ENCODE results near the gene CCDC57.
"Not testable (repeated sequence)": the region's sequence is repeated elsewhere in the genome, so short reads cannot be mapped to it uniquely, and the experiment has no call there.

The CCDC57 gene

GRCh38 chr17:82195675-82196672, 16.7 kb downstream of the CCDC57 start:
- Histone ChIP-seq H3K27ac (ENCODE audit: low read depth, low read length) (no peak overlapping the region), H3K56ac (ENCODE audit: low read length) (no peak overlapping the region), H3K79me2 (ENCODE audit: control insufficient read depth, insufficient read depth, low read length) (no peaks in the 10 kb centered on the region), H3K79me1 (ENCODE audit: low read length) (no peaks in the 10 kb centered on the region), H2BK15ac (replicated peaks; ENCODE audit: low read depth) (no peak overlapping the region), H4K5ac (ENCODE audit: low read length) (no peak overlapping the region), H3K4me1 (ENCODE audit: control insufficient read depth, low read depth, low read length) (no peaks in the 10 kb centered on the region), H3K23ac (ENCODE audit: low read length) (no peak overlapping the region), H3K36me3 (ENCODE audit: control insufficient read depth, insufficient read depth, low read length) (peaks cover 1% of the 10 kb centered on the region), H3K18ac (ENCODE audit: low read length) (no peak overlapping the region), H3K9ac (ENCODE audit: low read length) (no peak overlapping the region), H4K8ac (ENCODE audit: low read depth, low read length) (no peak overlapping the region), H3K4ac (ENCODE audit: low read depth, low read length) (no peak overlapping the region), H2AK5ac (ENCODE audit: low read length) (no peak overlapping the region), H3K4me3 (ENCODE audit: low read length) (no peak overlapping the region), H3K4me2 (ENCODE audit: low read length) (no peak overlapping the region), H2BK120ac (ENCODE audit: low read depth, low read length) (no peak overlapping the region), H3K27me3 (ENCODE audit: insufficient read depth, low read length, poor library complexity) (no peaks in the 10 kb centered on the region), H2BK5ac (ENCODE audit: low read length) (no peak overlapping the region)
- no peak for DNase-seq
- no CpG with 5 or more reads among the region's 25 CpGs for WGBS (ENCODE audit: extremely low coverage, insufficient coverage, low lambda C conversion rate)

- DNase-seq: no peak
- no peak overlapping the region for H3K4ac ChIP-seq (ENCODE audit: low read depth, low read length)
- H3K27ac ChIP-seq (ENCODE audit: low read depth, low read length): no peak overlapping the region
- H3K56ac ChIP-seq (ENCODE audit: low read length): no peak overlapping the region
- H3K36me3 ChIP-seq (ENCODE audit: control insufficient read depth, insufficient read depth, low read length): peaks cover 1% of the 10 kb centered on the region
- no peak overlapping the region for H2BK120ac ChIP-seq (ENCODE audit: low read depth, low read length)
- no peak overlapping the region for H4K8ac ChIP-seq (ENCODE audit: low read depth, low read length)
- no CpG with 5 or more reads among the region's 16 CpGs for WGBS (ENCODE audit: extremely low coverage, insufficient coverage, low lambda C conversion rate)
- H4K5ac ChIP-seq (ENCODE audit: low read length): no peak overlapping the region
- H3K9ac ChIP-seq (ENCODE audit: low read length): no peak overlapping the region
- no peak overlapping the region for H3K4me3 ChIP-seq (ENCODE audit: low read length)
- H3K23ac ChIP-seq (ENCODE audit: low read length): no peak overlapping the region
- no peak overlapping the region for H3K4me2 ChIP-seq (ENCODE audit: low read length)
- H2AK5ac ChIP-seq (ENCODE audit: low read length): no peak overlapping the region
- no peaks in the 10 kb centered on the region for H3K79me1 ChIP-seq (ENCODE audit: low read length)
- H3K18ac ChIP-seq (ENCODE audit: low read length): no peak overlapping the region
- no peak overlapping the region for H2BK5ac ChIP-seq (ENCODE audit: low read length)
- no peak overlapping the region for H2BK15ac ChIP-seq (replicated peaks; ENCODE audit: low read depth)
- no peaks in the 10 kb centered on the region for H3K27me3 ChIP-seq (ENCODE audit: insufficient read depth, low read length, poor library complexity)
- H3K79me2 ChIP-seq (ENCODE audit: control insufficient read depth, insufficient read depth, low read length): no peaks in the 10 kb centered on the region
- H3K4me1 ChIP-seq (ENCODE audit: control insufficient read depth, low read depth, low read length): no peaks in the 10 kb centered on the region
Measured at GRCh38 chr17:82194765-82195164, 17.9 kb downstream of the CCDC57 start.

DNA sequence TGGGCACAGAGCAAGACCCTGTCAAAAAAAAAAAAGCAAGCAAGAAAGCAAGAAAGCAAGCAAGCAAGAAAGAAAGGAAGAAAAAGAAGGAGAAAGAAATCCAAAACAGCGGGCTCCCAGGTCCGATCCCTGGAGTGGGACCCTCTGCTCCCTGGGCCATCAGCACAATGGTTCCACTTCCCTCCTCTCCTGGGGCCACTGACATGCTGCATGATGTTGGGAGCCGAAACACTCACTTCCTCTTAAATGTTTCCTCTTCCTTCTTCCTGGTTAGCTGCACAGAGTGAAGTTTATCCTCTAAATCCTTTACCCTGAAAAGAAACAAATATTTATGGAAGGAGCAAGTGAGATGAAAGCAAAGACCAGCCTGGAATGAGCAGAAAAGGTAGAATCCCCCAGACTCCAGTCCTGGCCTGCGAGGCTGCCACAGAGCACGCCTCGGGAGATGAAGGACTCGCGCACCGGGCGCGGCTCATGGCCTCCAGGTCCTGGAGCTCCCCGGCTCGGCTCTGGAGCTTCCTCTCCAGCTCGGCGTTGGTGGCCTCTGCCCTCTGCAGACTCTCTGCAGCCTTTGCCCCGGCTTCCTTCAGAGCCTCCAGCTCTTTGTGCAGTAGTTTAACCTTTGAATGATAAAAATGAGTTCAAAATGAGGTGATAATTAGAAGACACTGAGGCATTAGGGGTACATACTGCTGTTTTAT, 19.0 kb downstream of the CCDC57 start:
- Histone ChIP-seq H3K18ac (ENCODE audit: low read length) (no peak overlapping the region), H2AK5ac (ENCODE audit: low read length) (no peak overlapping the region), H3K56ac (ENCODE audit: low read length) (no peak overlapping the region), H3K4me3 (ENCODE audit: low read length) (no peak overlapping the region), H4K8ac (ENCODE audit: low read depth, low read length) (no peak overlapping the region), H4K5ac (ENCODE audit: low read length) (no peak overlapping the region), H2BK120ac (ENCODE audit: low read depth, low read length) (no peak overlapping the region), H3K23ac (ENCODE audit: low read length) (no peak overlapping the region), H3K4me2 (ENCODE audit: low read length) (no peak overlapping the region), H3K79me2 (ENCODE audit: control insufficient read depth, insufficient read depth, low read length) (no peaks in the 10 kb centered on the region), H3K27me3 (ENCODE audit: insufficient read depth, low read length, poor library complexity) (no peaks in the 10 kb centered on the region), H3K36me3 (ENCODE audit: control insufficient read depth, insufficient read depth, low read length) (peaks cover 1% of the 10 kb centered on the region), H2BK15ac (replicated peaks; ENCODE audit: low read depth) (no peak overlapping the region), H3K4me1 (ENCODE audit: control insufficient read depth, low read depth, low read length) (no peaks in the 10 kb centered on the region), H2BK5ac (ENCODE audit: low read length) (no peak overlapping the region), H3K4ac (ENCODE audit: low read depth, low read length) (no peak overlapping the region), H3K27ac (ENCODE audit: low read depth, low read length) (no peak overlapping the region), H3K9ac (ENCODE audit: low read length) (no peak overlapping the region), H3K79me1 (ENCODE audit: low read length) (no peaks in the 10 kb centered on the region)
- DNase-seq: no peak
- no CpG with 5 or more reads among the region's 16 CpGs for WGBS (ENCODE audit: extremely low coverage, insufficient coverage, low lambda C conversion rate)

GRCh38 chr17:82193050-82193449, 19.6 kb downstream of the CCDC57 start:
- not testable (repeated sequence) for H2AK5ac ChIP-seq (ENCODE audit: low read length); H3K4me1 ChIP-seq (ENCODE audit: control insufficient read depth, low read depth, low read length); H2BK5ac ChIP-seq (ENCODE audit: low read length); H3K18ac ChIP-seq (ENCODE audit: low read length); H2BK15ac ChIP-seq (replicated peaks; ENCODE audit: low read depth); H2BK120ac ChIP-seq (ENCODE audit: low read depth, low read length); H4K8ac ChIP-seq (ENCODE audit: low read depth, low read length); DNase-seq; H3K9ac ChIP-seq (ENCODE audit: low read length); H3K27me3 ChIP-seq (ENCODE audit: insufficient read depth, low read length, poor library complexity); H3K4ac ChIP-seq (ENCODE audit: low read depth, low read length); H3K4me3 ChIP-seq (ENCODE audit: low read length); H3K79me2 ChIP-seq (ENCODE audit: control insufficient read depth, insufficient read depth, low read length); H3K23ac ChIP-seq (ENCODE audit: low read length); H3K27ac ChIP-seq (ENCODE audit: low read depth, low read length); H4K5ac ChIP-seq (ENCODE audit: low read length); H3K79me1 ChIP-seq (ENCODE audit: low read length); H3K4me2 ChIP-seq (ENCODE audit: low read length); H3K56ac ChIP-seq (ENCODE audit: low read length); H3K36me3 ChIP-seq (ENCODE audit: control insufficient read depth, insufficient read depth, low read length)
- WGBS (ENCODE audit: extremely low coverage, insufficient coverage, low lambda C conversion rate): no CpG with 5 or more reads among the region's 6 CpGs

GRCh38 chr17:82188001-82188961, 24.4 kb downstream of the CCDC57 start:
- H3K4me3 ChIP-seq (ENCODE audit: low read length): no peak overlapping the region
- no CpG with 5 or more reads among the region's 26 CpGs for WGBS (ENCODE audit: extremely low coverage, insufficient coverage, low lambda C conversion rate)
- H3K56ac ChIP-seq (ENCODE audit: low read length): no peak overlapping the region
- no peaks in the 10 kb centered on the region for H3K79me1 ChIP-seq (ENCODE audit: low read length)
- H2BK5ac ChIP-seq (ENCODE audit: low read length): no peak overlapping the region
- no peaks in the 10 kb centered on the region for H3K27me3 ChIP-seq (ENCODE audit: insufficient read depth, low read length, poor library complexity)
- no peak overlapping the region for H4K5ac ChIP-seq (ENCODE audit: low read length)
- no peak overlapping the region for H4K8ac ChIP-seq (ENCODE audit: low read depth, low read length)
- no peak overlapping the region for H3K4ac ChIP-seq (ENCODE audit: low read depth, low read length)
- no peaks in the 10 kb centered on the region for H3K4me1 ChIP-seq (ENCODE audit: control insufficient read depth, low read depth, low read length)
- H3K18ac ChIP-seq (ENCODE audit: low read length): no peak overlapping the region
- H2BK120ac ChIP-seq (ENCODE audit: low read depth, low read length): no peak overlapping the region
- H2BK15ac ChIP-seq (replicated peaks; ENCODE audit: low read depth): no peak overlapping the region
- H3K27ac ChIP-seq (ENCODE audit: low read depth, low read length): no peak overlapping the region
- H3K36me3 ChIP-seq (ENCODE audit: control insufficient read depth, insufficient read depth, low read length): peaks cover 3% of the 10 kb centered on the region
- no peak overlapping the region for H3K9ac ChIP-seq (ENCODE audit: low read length)
- no peaks in the 10 kb centered on the region for H3K79me2 ChIP-seq (ENCODE audit: control insufficient read depth, insufficient read depth, low read length)
- H3K4me2 ChIP-seq (ENCODE audit: low read length): no peak overlapping the region
- no peak for DNase-seq
- H2AK5ac ChIP-seq (ENCODE audit: low read length): no peak overlapping the region
- H3K23ac ChIP-seq (ENCODE audit: low read length): no peak overlapping the region

Data from mesendoderm (in vitro differentiated cells).